ENCODE results near the gene MAGEA9B. TPM values are rescaled to one million over a fixed set of nuclear protein-coding genes. Genes with fewer than 3 reads are reported as not detected.
"Not testable (repeated sequence)": the region's sequence is repeated elsewhere in the genome, so short reads cannot be mapped to it uniquely, and the experiment has no call there.

MAGEA9B gene
- total RNA-seq, 2 experiments from 2014 or later = not detected

DNA sequence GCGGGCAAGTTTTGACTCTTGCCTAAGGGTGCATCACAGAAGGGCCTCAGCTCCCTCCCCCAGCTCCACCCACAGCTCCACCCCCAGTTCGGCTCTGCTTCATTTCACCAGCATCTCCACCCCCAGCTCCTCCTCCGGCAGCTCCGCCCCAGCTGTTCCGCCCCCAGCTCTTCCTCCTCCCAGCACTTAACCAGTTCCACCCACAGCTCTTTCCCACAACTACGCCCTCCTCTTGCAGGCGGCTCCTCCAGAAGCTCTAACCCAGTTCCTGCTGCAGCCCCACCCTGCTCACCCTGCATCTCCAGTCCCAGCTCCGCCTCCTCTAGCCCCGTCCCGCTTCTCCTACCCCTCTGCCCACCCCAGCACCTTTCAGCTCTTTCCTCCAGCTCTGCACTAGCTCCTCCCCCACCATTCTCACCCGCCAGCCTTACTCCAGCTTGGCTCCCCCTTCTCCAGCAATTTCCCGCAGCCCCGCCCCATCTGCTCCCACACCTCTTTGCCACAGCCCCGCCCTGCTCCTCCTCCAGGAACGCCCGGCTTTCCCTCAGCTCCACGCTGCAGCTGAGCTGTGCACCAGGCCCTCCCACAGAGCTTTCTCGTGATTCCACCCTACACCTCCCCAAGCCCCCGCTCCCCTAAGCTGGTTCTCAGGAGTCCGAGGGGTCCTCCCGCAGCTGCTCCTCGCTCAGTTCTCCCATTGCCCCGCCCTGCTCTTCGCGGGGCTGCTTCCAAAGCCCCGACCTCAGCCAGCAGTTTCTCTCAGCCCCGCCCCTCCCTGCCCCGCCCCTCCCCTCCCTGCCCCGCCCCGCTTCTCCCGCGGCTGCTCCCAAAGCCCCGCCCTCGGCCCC is 47.8 kb downstream of the MAGEA9B start:
- ChIA-PET CTCF (interaction anchor here (1.3 kb wide), 1 partner anchor 27 kb away, joined by 7 read pairs; no protein-coding TSS in a partner anchor), POLR2A (interaction anchor here (1.0 to 2.5 kb wide), 3 partner anchors 8 to 35 kb away, joined by 3 to 10 read pairs (median 8); partner anchors contain the start of gene IDS)

DNA sequence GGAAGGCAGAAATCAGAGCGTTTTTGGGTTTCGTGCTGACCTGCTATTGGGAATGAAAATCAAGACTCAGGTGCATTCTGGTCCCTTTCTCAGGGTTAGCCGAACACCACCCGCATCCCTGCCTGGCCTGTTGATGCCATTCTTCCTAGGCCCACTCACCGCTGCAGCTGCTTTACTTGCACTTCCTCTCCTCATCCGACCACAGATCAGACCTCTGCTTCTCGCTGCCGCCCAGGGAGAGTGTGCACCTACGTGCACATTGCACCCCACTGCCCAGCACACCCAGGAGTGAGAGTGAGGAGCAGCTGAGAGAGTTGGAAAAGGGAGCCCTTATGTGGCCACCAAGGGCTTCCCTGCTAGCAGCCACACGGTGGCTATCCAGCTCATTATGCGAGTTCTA is 49.8 kb downstream of the MAGEA9B start:
- CTCF ChIA-PET, POLR2A ChIA-PET: not testable (repeated sequence)

DNA sequence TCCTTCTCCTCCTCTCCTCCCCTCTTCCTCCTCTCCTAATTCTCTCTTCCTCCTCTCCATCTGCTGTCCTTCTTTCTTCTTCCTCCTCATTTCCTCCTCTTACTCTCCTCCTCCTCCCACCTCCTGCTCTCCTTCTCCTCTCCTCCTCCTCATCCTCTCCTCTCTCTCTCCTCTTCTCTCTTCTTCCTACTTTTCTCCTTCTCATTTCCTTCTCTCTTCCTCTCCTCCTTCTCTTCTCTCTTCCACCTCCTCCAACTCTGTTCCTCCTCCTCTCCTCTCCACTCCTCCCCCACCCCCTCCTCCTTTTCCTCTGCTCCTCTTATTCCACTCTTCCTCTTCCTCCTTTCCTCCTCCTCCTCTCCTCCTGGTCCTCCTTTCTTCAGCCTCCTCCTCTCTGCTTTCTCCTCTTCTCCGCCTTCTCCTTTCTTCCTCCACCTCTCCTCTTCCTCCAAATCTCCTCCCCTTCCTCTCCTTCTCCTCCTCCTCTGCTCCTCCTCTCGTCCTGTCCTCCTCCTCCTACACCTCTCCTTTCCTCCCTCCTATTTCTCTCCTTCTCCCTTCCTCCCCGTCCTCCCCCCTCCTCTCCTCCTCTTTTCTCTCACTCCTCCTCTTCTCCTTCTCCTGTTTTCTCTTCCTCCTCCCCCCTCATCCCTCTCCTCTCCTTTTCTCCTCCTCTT is 52.2 kb downstream of the MAGEA9B start:
- CTCF ChIA-PET, POLR2A ChIA-PET: not testable (repeated sequence)

DNA sequence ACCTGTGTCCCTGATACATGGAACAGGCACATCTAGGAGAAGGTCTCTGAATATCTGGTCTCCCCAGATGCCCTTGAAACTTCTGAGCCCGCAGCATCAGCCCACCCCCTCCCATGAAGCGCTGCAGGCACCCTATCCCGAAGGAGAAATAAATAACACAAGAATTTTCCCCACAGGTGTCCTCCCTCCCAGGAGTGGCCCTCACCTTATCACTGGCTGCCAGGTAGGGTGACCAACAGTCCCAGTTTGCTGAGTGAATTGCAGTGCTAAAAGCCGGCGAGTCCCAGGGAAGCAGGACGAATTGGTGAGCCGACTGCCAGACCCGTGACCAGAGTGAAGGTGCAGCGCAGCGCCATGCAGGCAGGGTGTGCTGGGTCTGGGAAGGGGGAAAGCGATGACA is 53.3 kb downstream of the MAGEA9B start:
- CTCF ChIA-PET, POLR2A ChIA-PET: not testable (repeated sequence)

DNA sequence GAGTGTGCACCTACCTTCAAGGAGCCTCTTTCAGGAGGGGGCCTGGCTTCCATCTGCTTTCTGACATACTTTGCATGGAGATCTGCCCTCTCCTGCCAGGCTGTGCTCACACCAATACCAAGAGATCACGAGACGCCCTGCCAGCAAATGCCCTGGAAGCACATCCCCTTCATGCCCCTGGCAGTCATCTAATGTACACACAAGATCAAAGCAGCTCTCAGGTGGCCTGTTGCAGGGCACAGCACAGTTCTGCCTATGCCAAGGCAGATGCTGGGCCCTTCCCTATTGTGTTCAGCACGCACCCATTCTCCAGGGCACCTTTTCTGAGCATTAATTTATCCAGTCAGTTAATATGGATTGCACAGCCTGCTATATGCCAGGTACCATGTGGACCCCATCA is 54.4 kb downstream of the MAGEA9B start:
- CTCF ChIA-PET, POLR2A ChIA-PET: not testable (repeated sequence)

Other genes starting within 250 kb of the MAGEA9B start
- 10 to 100 TPM; 69.4 to 72.9 TPM for gene IDS, start 82.2 kb downstream of the MAGEA9B start, total RNA-seq
- 10 to 100 TPM; 31.3 to 33.4 TPM for gene EOLA1, start 46.4 kb downstream of the MAGEA9B start, total RNA-seq
- gene HSFX3, start 37.5 kb downstream of the MAGEA9B start, total RNA-seq = not detected
- under 1 TPM in 1 of 2 experiments, not detected in 1; 0.30 TPM for gene HSFX2, start 7.9 kb upstream of the MAGEA9B start, total RNA-seq
- gene TMEM185A, start 44.3 kb upstream of the MAGEA9B start, total RNA-seq = 10 to 100 TPM; 17.7 to 25.3 TPM
- not detected for gene MAGEA11, start 124.6 kb upstream of the MAGEA9B start, total RNA-seq
- gene HSFX1, start 186.6 kb upstream of the MAGEA9B start, total RNA-seq = under 1 TPM; 0.25 to 0.44 TPM
- not detected for gene MAGEA9, start 194.5 kb upstream of the MAGEA9B start, total RNA-seq

Measured in activated CD8-positive, alpha-beta memory T cell treated with anti-CD3 and anti-CD28 coated beads for 36 hours (primary cell).